GM12892 (cell line): Measurements from ENCODE around the gene HCFC2.
"Not testable (repeated sequence)": the region's sequence is repeated elsewhere in the genome, so short reads cannot be mapped to it uniquely, and the experiment has no call there.

Experiments used
- POLR2A ChIP-seq: IDR thresholded peaks from 2 replicates; pipeline ENCODE4 v1.6.1; 2011; ENCODE audit warnings: low read depth, low read length, control low read depth
- POLR2AphosphoS5 ChIP-seq: IDR thresholded peaks from 2 replicates; pipeline ENCODE4 v1.6.1; 2011; ENCODE audit warnings: low read depth, low read length, control low read depth

DNA sequence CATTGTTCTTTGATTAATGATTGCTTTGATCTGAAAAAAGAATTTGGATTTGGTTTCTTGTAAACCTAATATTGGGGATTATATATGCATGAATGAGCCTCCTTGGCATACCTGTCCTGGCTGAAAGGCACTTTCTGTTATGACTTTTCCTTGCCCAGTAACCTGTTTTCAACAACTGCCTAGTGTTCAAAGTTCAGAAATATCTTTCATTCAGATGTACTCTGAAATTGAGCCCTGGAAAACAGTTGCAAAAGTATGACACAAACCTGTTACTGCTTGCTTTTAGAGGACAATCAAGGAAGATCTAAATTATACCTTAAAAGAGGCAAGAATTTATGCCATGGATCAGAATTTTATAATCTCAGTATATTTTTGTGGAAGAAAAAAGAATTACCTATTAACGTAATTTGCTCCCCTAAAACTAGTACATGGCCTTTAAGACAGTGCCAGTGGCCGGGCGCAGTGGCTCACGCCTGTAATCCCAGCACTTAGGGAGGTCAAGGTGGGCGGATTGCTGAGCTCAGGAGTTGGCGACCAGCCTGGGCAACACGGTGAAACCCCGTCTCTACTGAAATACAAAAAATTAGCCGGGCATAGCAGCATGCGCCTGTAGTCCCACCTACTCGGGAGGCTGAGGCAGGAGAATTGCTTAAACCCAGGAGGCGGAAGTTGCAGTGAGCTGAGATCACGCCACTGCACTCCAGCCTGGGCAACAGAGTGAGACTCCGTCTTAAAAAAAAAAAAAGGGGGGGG is 50.7 kb downstream of the HCFC2 start:
- not testable (repeated sequence) for TF ChIP-seq POLR2A, POLR2AphosphoS5
